Right cardiac atrium (tissue), 5 donors: ENCODE measurements around the gene LRRC4B. TPM values are rescaled to one million over a fixed set of nuclear protein-coding genes. Genes with fewer than 3 reads are reported as not detected.
"Not testable (repeated sequence)": the region's sequence is repeated elsewhere in the genome, so short reads cannot be mapped to it uniquely, and the experiment has no call there.

Experiments
- ATAC-seq, 2 donors: fragments of 200-7000 bp; cut with Tn5 transposase; one replicate each; pipeline versions ENCODE4 v1.8.0 to v1.9.1; 2020; ENCODE audit warnings: moderate library complexity in 2 of 2, mild to moderate bottlenecking in 1 of 2
- DNase-seq, 3 donors: peaks; one replicate each; pipeline ENCODE4 v3.0.0-alpha.2; 2020
- H3K27ac ChIP-seq: one replicate; pipeline ENCODE4 v1.5.1; 2013; ENCODE audit warnings: mild to moderate bottlenecking, low read length, control low read depth, moderate library complexity
- H3K27me3 ChIP-seq: one replicate; pipeline ENCODE4 v1.6.1; 2013; ENCODE audit not compliant: control insufficient read depth, insufficient read depth
- H3K4me1 ChIP-seq: one replicate; pipeline ENCODE4 v1.6.1; 2013; ENCODE audit warnings: low read length; ENCODE audit not compliant: control insufficient read depth, insufficient read depth
- H3K4me3 ChIP-seq: one replicate; pipeline ENCODE4 v1.5.1; 2013; ENCODE audit warnings: low read length, control low read depth
- H3K9me3 ChIP-seq: one replicate; pipeline ENCODE4 v1.6.1; 2013; ENCODE audit warnings: low read length; ENCODE audit not compliant: control insufficient read depth
- WGBS: extraction: QIAGEN DNeasy Blood & Tissue Kit; methylation state at CpG from one replicate; pipeline ENCODE4 v1.1.7; 2013; 5-methylcytosine and 5-hydroxymethylcytosine counted together
- intact Hi-C, 4 donors: fragments of 100-400 bp; cut with DNase I; formaldehyde crosslinking; loops; one replicate each; pipeline versions ENCODE4 v1.11.0 to v1.14.0; 2022 to 2023
- long read RNA-seq, 4 donors: library from polyadenylated mRNA; unstranded; transcript quantifications; one replicate each; pipeline ENCODE4 v2.0.0, GENCODE V29; 2020 to 2021
- polyA plus RNA-seq: library from polyadenylated mRNA; stranded (reverse); fragments of 200-250 nt; gene quantifications from one replicate; pipeline ENCODE4 v1.2.3, GENCODE V29; 2013
- total RNA-seq, 4 donors: library from RNA; stranded (reverse); fragmentation: NEBNext Ultra II Directional; extraction: Animal tissue kit (Norgen Biotek cat#: 25700); gene quantifications; one replicate each; pipeline ENCODE4 v1.2.1, GENCODE V29; 2021
- donor health status: healthy with polysubstance abuse.
- donor health status: DM: no; HTN: yes; CAD: no.
- donor health status: DM: no; HTN: no; CAD: no.
- donor health status: DM: no; HTN: yes; CAD: no; lungs with severe emphysema.
- donor health status: DM: yes; HTN: yes; CAD: no.

The LRRC4B gene
- total RNA-seq, result 1 to 10 TPM; 1.2 to 3.2 (median 2.0) TPM
- 1.6 TPM for polyA plus RNA-seq
- long read RNA-seq, donor 1, partial matches to known transcripts, result 1 of 6 reads
- long read RNA-seq, donor 1, other reads (novel, unspliced or antisense), result 5 of 6 reads
- long read RNA-seq, donor 2, result 0 reads
- long read RNA-seq, donor 3, partial matches to known transcripts, result 0 of 1 reads
- long read RNA-seq, donor 3, other reads (novel, unspliced or antisense), result 1 of 1 reads
- long read RNA-seq, donor 4, partial matches to known transcripts, result 0 of 2 reads
- long read RNA-seq, donor 4, other reads (novel, unspliced or antisense), result 2 of 2 reads

GRCh38 chr19:50567882-50568727 lies at the start of gene LRRC4B:
LRRC4B (minus strand) TSS chr19:50568435; CDS start chr19:50548838, 19,597 bp downstream.
- WGBS, result under 1% methylated on average over 62 of the region's 65 CpGs
- intact Hi-C loops, result no loop called here
- ATAC-seq, result no peak
- H3K4me3 ChIP-seq, result peak within 1 kb of the TSS; percentile 55
- no peak within 1 kb of the TSS for H3K27ac ChIP-seq
- H3K27me3 ChIP-seq, result no peaks in the 10 kb centered on the region
- DNase-seq, result no peak
- H3K4me1 ChIP-seq, result no peaks in the 10 kb centered on the region
- no peaks in the 10 kb centered on the region for H3K9me3 ChIP-seq

GRCh38 chr19:50612504-50613404 lies 44.5 kb upstream of the LRRC4B start:
- DNase-seq, ATAC-seq: not testable (repeated sequence)

GRCh38 chr19:50607874-50608785 lies 39.9 kb upstream of the LRRC4B start:
- Histone ChIP-seq H3K4me1 (no peaks in the 10 kb centered on the region), H3K27ac (no peak overlapping the region), H3K4me3 (no peak overlapping the region), H3K27me3 (no peaks in the 10 kb centered on the region), H3K9me3 (no peaks in the 10 kb centered on the region)
- intact Hi-C loops, result no loop called here
- DNase-seq (peak; percentile 84 to 90 (median 90)), ATAC-seq (peak; percentile 74 to 86)
- 14% methylated on average over 56 of the region's 56 CpGs for WGBS

More at GRCh38 chr19:50612504-50613404, 44.5 kb upstream of the LRRC4B start:
- H3K9me3 ChIP-seq, H3K27ac ChIP-seq, H3K4me3 ChIP-seq, H3K4me1 ChIP-seq, intact Hi-C loops, H3K27me3 ChIP-seq: not testable (repeated sequence)
- 77% methylated on average over 11 of the region's 11 CpGs for WGBS

- WGBS, result 67% methylated on average over 20 of the region's 20 CpGs
- Histone ChIP-seq H3K4me1 (no peaks in the 10 kb centered on the region), H3K27me3 (no peaks in the 10 kb centered on the region), H3K9me3 (no peaks in the 10 kb centered on the region), H3K4me3 (no peak overlapping the region), H3K27ac (no peak overlapping the region)
- intact Hi-C loops, result no loop called here
- no peak for DNase-seq
- no peak for ATAC-seq
These were observed 39.2 kb upstream of the LRRC4B start for GRCh38 chr19:50607388-50607787.

- DNase-seq, H3K4me1 ChIP-seq, H3K27me3 ChIP-seq, H3K4me3 ChIP-seq, H3K27ac ChIP-seq, H3K9me3 ChIP-seq, intact Hi-C loops: not testable (repeated sequence)
- 34% methylated on average over 46 of the region's 58 CpGs for WGBS
- ATAC-seq, result peak; percentile 22 to 73
These were observed 38.0 kb upstream of the LRRC4B start for GRCh38 chr19:50606059-50606836.

GRCh38 chr19:50604264-50605073 lies 36.2 kb upstream of the LRRC4B start:
- intact Hi-C loops, H3K9me3 ChIP-seq, DNase-seq, H3K27me3 ChIP-seq, H3K4me1 ChIP-seq, H3K27ac ChIP-seq, H3K4me3 ChIP-seq: not testable (repeated sequence)
- WGBS, result 44% methylated on average over 45 of the region's 56 CpGs
- peak in 1 of 2 donors; percentile 57 for ATAC-seq

- DNase-seq (no peak), ATAC-seq (no peak)
- Histone ChIP-seq H3K4me1 (no peaks in the 10 kb centered on the region), H3K27me3 (no peaks in the 10 kb centered on the region), H3K27ac (no peak overlapping the region), H3K9me3 (no peaks in the 10 kb centered on the region), H3K4me3 (no peak overlapping the region)
- intact Hi-C loops, result no loop called here
- 56% methylated on average over 4 of the region's 4 CpGs for WGBS
These were observed 34.7 kb upstream of the LRRC4B start for GRCh38 chr19:50602935-50603334.

- Histone ChIP-seq H3K4me3 (no peak overlapping the region), H3K27me3 (no peaks in the 10 kb centered on the region), H3K27ac (no peak overlapping the region), H3K9me3 (no peaks in the 10 kb centered on the region), H3K4me1 (no peaks in the 10 kb centered on the region)
- ATAC-seq (no peak), DNase-seq (no peak)
- 54% methylated on average over 6 of the region's 6 CpGs for WGBS
- intact Hi-C loops, result no loop called here
These were observed 34.3 kb upstream of the LRRC4B start for GRCh38 chr19:50602496-50602895.

GRCh38 chr19:50602089-50602422 lies 33.8 kb upstream of the LRRC4B start:
- Histone ChIP-seq H3K27ac (no peak overlapping the region), H3K4me1 (no peaks in the 10 kb centered on the region), H3K4me3 (no peak overlapping the region), H3K9me3 (no peaks in the 10 kb centered on the region), H3K27me3 (no peaks in the 10 kb centered on the region)
- ATAC-seq (no peak), DNase-seq (no peak)
- intact Hi-C loops, result no loop called here
- 80% methylated on average over 5 of the region's 5 CpGs for WGBS
